HepG2 (cell line): Measurements from ENCODE around the gene SGF29. TPM values are rescaled to one million over a fixed set of nuclear protein-coding genes. Genes with fewer than 3 reads are reported as not detected.
A peak's percentile ranks its signal among the peaks of the same experiment; 100 is the strongest.

Experiments used
- ELF1 ChIP-seq: sonication (generic); formaldehyde crosslinking; IDR thresholded peaks from 2 replicates; pipeline ENCODE4 v1.4.0; 2020; ENCODE audit warnings: missing genetic modification reagents
- HOXD1 ChIP-seq: sonication (generic); formaldehyde crosslinking; IDR thresholded peaks from 2 replicates; pipeline ENCODE4 v1.5.0; 2020; ENCODE audit warnings: missing genetic modification reagents
- JUND ChIP-seq: sonication (generic); formaldehyde crosslinking; IDR thresholded peaks from 2 replicates; pipeline ENCODE4 v1.8.0; 2022; ENCODE audit warnings: mild to moderate bottlenecking, missing genetic modification reagents
- PITX1 ChIP-seq: sonication (generic); formaldehyde crosslinking; IDR thresholded peaks from 2 replicates; pipeline ENCODE4 v1.5.1; 2020; ENCODE audit warnings: mild to moderate bottlenecking, missing genetic modification reagents
- POLR2AphosphoS5 ChIP-seq: IDR thresholded peaks from 2 replicates; pipeline ENCODE4 v1.6.1; 2012; ENCODE audit warnings: low read depth, low read length
- SKIL ChIP-seq: sonication (generic); formaldehyde crosslinking; IDR thresholded peaks from 2 replicates; pipeline ENCODE4 v1.8.0; 2022; ENCODE audit warnings: missing genetic modification reagents, mild to moderate bottlenecking, moderate library complexity, borderline replicate concordance
- THAP9 ChIP-seq: sonication (generic); formaldehyde crosslinking; IDR thresholded peaks from 2 replicates; pipeline ENCODE4; 2020; ENCODE audit warnings: missing genetic modification reagents, mild to moderate bottlenecking, borderline replicate concordance
- ZNF564 ChIP-seq: sonication (generic); formaldehyde crosslinking; IDR thresholded peaks from 2 replicates; pipeline ENCODE4 v1.8.1; 2023; ENCODE audit warnings: mild to moderate bottlenecking, missing genetic modification reagents
- ZSCAN31 ChIP-seq: sonication (generic); formaldehyde crosslinking; IDR thresholded peaks from 2 replicates; pipeline ENCODE4 v1.5.0; 2020; ENCODE audit warnings: low read depth, mild to moderate bottlenecking, missing genetic modification reagents
- polyA plus RNA-seq, 8 experiments: library from polyadenylated mRNA; depleted of rRNA in 3 of 8; stranded (reverse) in 7 of 8; unstranded in 1 of 8; fragments of >200 nt; fragmentation: Illumina TruSeq in 4 of 8; extraction: Trizol in 4 of 8; gene quantifications; 2 replicates each; pipeline versions ENCODE4 v1.2.1 to v1.2.3, GENCODE V29; 2011 to 2016; ENCODE audit warnings: low read depth in 4 of 8, missing spikeins in 1 of 8, mixed read lengths in 1 of 8; ENCODE audit not compliant: insufficient read depth in 1 of 8
- total RNA-seq, 5 experiments: library from RNA; depleted of rRNA; stranded (reverse); fragments of >200 nt; fragmentation: Illumina TruSeq; extraction: Trizol; gene quantifications; 2 replicates each; pipeline ENCODE4 v1.2.3, GENCODE V29; 2016; ENCODE audit warnings: low read depth in 1 of 5
- TF ChIP-seq, protein P1 (sequence below): sonication (generic); formaldehyde crosslinking; IDR thresholded peaks from 2 replicates; pipeline ENCODE4 v1.9.0; 2021; ENCODE audit warnings: missing genetic modification reagents, mild to moderate bottlenecking, borderline replicate concordance
- TF ChIP-seq, protein P2 (sequence below): sonication (generic); formaldehyde crosslinking; IDR thresholded peaks from 2 replicates; pipeline ENCODE4 v1.4.0; 2020; ENCODE audit warnings: missing genetic modification reagents, low read depth, mild to moderate bottlenecking, borderline replicate concordance
- TF ChIP-seq, protein P3 (sequence below): sonication (generic); formaldehyde crosslinking; conservative IDR thresholded peaks from 2 replicates; pipeline ENCODE4 v1.4.0; 2020; ENCODE audit warnings: missing genetic modification reagents
- TF ChIP-seq, protein P4 (sequence below): sonication (generic); formaldehyde crosslinking; IDR thresholded peaks from 2 replicates; pipeline ENCODE4 v1.8.1; 2023; ENCODE audit warnings: missing genetic modification reagents, inconsistent platforms, borderline replicate concordance

The SGF29 gene
- total and polyA plus RNA-seq, 2 of the 13 experiments (the other 11 are each of a cell fraction or from before 2014, with no cell fraction given) = 5.0 to 29.4 TPM

DNA sequence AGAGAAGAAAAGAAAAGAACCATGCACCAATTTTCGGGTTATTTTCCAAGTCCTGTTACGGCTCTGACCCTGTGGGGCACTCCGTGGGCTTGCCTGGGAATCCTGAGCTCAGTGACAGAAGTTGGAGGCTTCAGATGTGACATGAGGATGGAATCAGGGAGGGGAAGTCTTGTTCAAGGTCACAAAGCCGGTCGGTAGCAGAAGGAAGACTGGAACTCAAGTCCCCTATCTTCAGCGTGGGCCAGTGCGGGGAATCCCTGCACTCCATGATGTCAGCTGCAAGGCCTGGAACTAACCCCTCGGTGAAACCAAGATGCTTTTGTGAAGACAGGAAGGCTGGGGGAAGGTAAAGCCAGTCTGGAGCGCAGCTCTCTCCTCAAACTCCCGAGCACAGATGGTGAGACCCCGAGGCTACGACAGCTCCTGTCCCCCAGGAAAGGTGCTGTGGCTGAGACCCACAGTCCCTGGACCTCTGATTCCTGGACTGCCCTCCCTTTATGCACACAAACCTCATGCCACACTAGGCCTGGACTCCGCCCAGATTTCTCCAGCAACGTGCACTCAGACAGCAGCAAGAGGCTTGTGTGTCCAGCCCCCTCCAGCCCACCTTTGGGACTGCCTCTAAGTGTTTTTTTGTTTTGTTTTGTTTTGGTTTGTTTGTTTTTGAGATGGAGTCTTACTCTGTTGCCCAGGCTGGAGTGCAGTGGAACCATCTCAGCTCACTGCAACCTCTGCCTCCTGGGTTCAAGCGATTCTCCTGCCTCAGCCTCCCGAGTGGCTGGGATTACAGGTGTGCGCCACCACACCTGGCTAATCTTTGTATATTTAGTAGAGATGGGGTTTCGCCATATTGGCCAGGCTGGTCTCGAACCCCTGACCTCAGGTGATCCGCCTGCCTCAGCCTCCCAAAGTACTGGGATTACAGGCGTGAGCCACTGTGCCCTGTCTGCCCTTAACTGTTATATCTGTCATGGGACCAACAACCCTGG is 41.6 kb upstream of the SGF29 start (continued):
- TF ChIP-seq THAP9 (no peak), HOXD1 (CRISPR knock-in tag) (no peak), ELF1 (no peak), POLR2AphosphoS5 (no peak), JUND (CRISPR knock-in tag) (0 out of 2 replicates have a peak, but pooled peaks have one; percentile 17), PITX1 (CRISPR knock-in tag) (no peak; the same call in 1 of the 2 replicates), ZSCAN31 (CRISPR knock-in tag) (no peak), ZNF564 (CRISPR knock-in tag) (peak; percentile 64; the same call in 1 of the 2 replicates), SKIL (CRISPR knock-in tag) (0 out of 2 replicates have a peak, but pooled peaks have one; percentile 12)
- TF ChIP-seq, protein P1, sequence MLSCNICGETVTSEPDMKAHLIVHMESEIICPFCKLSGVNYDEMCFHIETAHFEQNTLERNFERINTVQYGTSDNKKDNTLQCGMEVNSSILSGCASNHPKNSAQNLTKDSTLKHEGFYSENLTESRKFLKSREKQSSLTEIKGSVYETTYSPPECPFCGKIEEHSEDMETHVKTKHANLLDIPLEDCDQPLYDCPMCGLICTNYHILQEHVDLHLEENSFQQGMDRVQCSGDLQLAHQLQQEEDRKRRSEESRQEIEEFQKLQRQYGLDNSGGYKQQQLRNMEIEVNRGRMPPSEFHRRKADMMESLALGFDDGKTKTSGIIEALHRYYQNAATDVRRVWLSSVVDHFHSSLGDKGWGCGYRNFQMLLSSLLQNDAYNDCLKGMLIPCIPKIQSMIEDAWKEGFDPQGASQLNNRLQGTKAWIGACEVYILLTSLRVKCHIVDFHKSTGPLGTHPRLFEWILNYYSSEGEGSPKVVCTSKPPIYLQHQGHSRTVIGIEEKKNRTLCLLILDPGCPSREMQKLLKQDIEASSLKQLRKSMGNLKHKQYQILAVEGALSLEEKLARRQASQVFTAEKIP (CRISPR knock-in tag) = no peak
- TF ChIP-seq, protein P2, sequence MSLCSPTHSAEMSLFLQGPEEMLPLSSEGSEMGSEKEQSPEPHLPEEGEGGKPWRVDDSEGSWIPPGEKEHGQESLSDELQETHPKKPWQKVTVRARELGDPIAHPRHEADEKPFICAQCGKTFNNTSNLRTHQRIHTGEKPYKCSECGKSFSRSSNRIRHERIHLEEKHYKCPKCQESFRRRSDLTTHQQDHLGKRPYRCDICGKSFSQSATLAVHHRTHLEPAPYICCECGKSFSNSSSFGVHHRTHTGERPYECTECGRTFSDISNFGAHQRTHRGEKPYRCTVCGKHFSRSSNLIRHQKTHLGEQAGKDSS (CRISPR knock-in tag) = no peak
- TF ChIP-seq, protein P3, sequence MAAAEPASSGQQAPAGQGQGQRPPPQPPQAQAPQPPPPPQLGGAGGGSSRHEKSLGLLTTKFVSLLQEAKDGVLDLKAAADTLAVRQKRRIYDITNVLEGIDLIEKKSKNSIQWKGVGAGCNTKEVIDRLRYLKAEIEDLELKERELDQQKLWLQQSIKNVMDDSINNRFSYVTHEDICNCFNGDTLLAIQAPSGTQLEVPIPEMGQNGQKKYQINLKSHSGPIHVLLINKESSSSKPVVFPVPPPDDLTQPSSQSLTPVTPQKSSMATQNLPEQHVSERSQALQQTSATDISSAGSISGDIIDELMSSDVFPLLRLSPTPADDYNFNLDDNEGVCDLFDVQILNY (CRISPR knock-in tag) = no peak
- TF ChIP-seq, protein P4, sequence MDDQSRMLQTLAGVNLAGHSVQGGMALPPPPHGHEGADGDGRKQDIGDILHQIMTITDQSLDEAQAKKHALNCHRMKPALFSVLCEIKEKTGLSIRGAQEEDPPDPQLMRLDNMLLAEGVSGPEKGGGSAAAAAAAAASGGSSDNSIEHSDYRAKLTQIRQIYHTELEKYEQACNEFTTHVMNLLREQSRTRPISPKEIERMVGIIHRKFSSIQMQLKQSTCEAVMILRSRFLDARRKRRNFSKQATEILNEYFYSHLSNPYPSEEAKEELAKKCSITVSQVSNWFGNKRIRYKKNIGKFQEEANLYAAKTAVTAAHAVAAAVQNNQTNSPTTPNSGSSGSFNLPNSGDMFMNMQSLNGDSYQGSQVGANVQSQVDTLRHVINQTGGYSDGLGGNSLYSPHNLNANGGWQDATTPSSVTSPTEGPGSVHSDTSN (CRISPR knock-in tag) = no peak
